ENCODE data around the gene FOXK1. TPM values are rescaled to one million over a fixed set of nuclear protein-coding genes. Genes with fewer than 3 reads are reported as not detected.
A peak's percentile ranks its signal among the peaks of the same experiment; 100 is the strongest.
"Not testable (repeated sequence)": the region's sequence is repeated elsewhere in the genome, so short reads cannot be mapped to it uniquely, and the experiment has no call there.

Gene FOXK1
- polyA plus RNA-seq, 3 donors = 11.1 to 14.4 (median 11.9) TPM

DNA sequence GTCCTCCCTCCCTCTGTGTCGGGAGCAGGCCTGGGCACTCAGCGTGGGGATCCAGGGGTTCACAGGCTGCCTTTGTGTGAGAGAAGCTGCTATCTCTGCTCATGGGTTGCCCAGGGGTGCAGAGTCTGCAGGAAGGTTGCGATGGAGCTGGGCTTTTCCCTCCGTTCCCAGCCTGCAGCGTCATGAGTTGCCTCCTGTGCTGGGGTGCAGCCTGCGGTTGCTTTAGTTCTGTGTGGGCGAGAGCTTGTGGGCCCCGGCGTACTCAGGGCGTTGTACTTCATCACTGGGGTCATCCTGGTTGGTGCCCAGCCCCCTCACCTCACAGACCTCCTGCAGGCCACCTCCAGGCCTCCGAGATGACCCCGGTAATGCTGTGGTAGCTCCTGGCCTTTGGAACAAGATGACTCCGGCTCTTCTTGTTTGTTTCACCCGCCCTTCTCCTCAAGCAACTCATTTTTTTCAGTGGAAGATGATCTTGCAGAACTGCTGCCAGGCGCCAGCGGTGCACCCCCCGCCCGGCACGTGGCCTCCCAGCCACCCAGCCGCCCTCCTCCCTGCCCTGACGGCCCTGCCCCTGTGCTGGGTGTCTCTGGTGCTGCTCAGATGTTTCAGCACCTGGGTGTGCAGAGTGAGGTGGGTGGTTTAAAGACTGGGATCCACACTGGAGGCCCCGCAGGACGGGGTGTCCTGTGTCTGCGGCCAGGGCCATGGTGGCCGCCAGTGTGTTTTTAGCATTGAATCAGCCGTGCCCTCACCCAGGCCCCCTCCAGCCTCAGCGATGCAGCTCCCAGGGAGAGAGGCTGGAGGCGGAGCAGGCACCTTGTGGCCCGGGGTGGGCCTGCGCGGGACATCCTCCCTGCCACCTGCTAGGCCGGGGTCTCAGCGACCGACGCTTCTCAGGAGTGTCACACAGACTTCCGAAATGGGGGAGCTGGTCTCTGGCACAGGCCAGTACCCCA lies 100.5 kb downstream of the FOXK1 start:
- no peak for DNase-seq (ENCODE audit: low read depth in 3 of 3, low spot score in 2 of 3)

DNA sequence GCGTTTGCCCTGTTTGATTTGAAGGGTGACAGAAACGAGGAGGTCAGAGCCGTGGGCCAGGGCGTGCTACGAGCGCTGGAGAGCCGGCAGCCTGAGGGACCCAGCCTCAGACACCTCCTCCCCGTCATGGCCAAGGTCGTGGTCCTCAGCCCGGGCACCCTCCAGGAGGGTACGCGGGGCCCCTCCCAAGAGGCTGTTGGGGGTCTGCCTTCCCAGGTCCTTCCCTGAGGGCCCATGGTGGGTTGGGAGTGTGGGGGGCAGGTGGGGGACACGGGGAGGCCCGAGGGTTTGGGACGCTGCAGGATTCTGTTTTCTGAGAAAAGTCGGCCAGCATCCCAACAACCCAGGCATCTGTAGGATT lies 101.2 kb downstream of the FOXK1 start:
- DNase-seq (ENCODE audit: low read depth in 3 of 3, low spot score in 2 of 3) = no peak

DNA sequence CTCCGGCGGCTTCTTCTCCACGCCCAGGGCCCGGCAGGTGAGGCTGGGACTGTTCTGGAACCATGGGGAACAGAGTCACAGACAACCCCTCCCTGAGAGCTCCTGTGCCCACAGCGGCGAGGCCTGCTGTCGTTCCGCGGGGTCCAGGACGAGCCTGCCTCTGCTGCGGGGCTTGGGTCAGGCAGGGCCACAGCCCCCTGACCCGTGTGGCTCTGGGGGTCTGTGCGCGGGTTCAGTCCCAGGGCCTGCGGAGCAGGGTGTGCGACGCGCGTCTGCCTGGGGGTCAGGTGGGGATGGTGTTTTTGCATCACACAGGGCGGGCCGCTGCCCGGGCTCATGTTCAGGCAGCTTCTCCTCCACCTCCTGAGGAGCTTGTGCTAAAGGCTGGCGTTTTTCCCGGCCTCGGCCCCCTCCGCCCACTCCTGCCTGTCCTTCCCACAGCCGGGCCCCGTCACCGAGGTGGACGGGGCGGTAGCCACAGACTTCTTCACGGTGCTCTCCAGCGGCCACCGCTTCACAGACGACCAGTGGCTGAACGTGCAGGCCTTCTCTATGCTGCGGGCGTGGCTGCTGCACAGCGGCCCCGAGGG lies 101.8 kb downstream of the FOXK1 start:
- DNase-seq (ENCODE audit: low read depth in 3 of 3, low spot score in 2 of 3) = no peak

DNA sequence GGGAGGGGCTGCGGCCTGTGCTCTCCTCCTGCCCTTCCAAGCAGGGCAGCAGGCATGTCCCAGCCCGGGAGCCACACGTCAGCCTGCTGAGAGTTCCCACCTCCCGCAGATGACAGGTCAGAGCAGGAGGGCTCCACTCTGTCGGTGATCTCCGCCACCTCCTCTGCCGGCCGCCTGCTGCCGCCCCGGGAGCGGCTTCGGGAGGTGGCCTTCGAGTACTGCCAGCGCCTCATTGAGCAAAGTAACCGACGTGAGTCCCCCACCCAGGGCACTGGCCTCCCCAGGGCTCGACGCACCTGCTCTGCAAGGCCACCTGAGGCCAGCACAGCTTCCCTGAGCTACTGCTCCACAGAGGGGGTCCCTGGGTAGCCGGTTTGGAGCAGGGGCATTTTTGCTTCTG lies 102.7 kb downstream of the FOXK1 start:
- DNase-seq (ENCODE audit: low read depth in 3 of 3, low spot score in 2 of 3) = no peak

DNA sequence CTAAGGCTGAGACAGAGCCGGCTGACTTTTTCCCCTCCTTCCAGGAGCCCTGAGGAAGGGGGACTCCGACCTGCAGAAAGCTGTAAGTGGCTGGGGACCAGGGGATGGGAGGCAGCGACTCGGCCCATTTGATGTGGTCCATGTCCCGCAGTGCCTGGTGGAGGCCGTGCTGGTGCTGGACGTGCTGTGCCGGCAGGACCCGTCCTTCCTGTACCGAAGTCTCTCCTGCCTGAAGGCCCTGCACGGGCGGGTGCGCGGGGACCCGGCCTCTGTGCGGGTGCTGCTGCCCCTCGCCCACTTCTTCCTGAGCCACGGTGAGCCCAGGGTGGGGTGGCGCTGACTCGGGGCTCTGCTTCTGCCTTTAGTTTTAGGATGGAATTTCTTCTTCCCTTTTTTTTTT lies 103.3 kb downstream of the FOXK1 start:
- no peak for DNase-seq (ENCODE audit: low read depth in 3 of 3, low spot score in 2 of 3)

DNA sequence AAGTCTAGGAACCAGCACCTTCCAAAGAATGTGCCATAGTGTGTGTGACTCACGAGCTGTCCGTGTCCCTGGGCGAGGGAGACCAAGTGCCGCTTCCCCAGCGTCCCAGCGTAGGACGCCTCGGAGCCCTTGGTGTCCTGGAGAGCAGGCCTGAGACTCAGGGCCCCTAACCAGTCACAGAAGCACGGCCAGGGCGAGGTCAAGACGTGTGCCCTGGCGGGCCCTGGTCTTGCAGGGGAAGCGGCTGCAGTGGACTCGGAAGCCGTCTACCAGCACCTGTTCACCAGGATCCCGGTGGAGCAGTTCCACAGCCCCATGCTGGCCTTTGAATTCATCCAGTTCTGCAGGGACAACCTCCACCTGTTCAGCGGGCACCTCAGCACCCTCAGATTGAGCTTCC lies 103.9 kb downstream of the FOXK1 start:
- DNase-seq (ENCODE audit: low read depth in 3 of 3, low spot score in 2 of 3) = no peak

DNA sequence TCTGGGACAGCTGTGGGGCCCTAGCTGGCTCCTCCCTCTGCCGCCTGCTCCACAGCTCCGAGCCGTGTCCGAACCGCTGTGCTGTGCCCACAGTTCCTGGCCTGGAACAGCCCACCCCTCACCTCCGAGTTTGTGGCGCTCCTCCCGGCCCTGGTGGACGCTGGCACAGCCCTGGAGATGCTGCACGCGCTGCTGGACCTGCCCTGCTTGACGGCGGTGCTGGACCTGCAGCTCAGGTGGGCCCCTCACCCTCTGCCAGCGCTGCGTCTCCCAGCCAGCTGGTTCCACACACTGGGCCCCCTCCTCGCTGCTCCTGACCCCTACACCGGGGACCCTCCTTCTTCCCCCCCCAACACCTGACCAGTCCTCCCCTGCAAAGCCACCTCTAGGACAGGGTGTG lies 105.4 kb downstream of the FOXK1 start:
- DNase-seq (ENCODE audit: low read depth in 3 of 3, low spot score in 2 of 3) = no peak

DNA sequence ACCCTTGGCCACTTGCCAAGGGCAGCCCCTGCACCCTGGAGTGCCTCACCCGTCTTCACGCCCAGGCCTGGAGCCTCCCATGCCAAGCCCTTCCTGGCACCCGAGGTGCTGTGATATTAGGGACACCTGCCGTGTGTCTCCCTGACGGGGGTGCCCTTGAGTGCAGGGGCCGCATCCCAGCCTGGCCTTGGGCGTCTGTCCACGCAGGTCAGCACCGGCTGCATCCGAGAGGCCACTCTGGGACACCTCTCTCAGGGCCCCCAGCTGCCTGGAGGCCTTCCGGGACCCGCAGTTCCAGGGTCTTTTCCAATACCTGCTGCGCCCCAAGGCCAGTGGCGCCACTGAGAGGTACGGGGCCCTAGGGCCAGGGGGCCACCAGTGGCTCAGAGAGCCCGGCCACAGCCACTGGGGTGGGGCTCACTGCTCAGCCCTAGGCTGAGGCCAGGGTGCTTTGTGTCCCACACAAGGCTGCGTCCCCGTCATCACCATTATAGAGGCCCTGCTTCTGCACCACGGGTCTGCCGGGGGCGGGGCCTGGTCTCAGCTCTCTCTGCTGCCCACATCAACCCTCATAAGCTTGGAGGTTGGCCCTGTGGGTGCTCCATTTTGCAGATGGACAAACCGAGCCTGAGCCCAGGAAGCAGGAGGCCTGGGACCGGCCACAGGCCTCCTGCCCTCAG lies 106.0 kb downstream of the FOXK1 start:
- DNase-seq (ENCODE audit: low read depth in 3 of 3, low spot score in 2 of 3) = no peak

DNA sequence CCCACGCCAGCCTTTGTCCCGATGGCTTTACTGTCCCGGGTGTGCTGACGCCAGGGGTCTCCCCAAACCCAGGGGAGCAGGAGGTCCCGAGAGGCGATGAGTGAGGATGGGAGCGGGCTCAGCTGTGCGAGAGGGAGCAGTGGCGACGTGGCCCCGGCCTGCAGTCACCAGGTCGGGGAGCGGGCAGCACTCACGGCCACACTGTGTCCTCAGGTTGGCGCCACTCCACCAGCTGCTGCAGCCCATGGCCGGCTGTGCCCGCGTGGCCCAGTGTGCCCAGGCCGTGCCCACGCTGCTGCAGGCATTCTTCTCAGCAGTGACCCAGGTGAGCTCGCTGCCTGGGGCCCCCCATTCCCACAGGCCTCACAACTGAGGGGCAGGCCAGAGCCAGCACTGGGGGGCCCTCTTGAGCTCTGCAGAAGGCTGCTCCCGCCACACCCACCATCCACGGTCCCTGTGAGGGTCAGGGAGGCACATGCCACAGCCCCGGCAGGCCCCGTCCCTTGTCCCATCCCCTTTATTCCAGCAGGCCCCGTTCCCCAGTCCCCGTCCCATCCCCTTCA lies 106.6 kb downstream of the FOXK1 start:
- DNase-seq (ENCODE audit: low read depth in 3 of 3, low spot score in 2 of 3) = no peak

DNA sequence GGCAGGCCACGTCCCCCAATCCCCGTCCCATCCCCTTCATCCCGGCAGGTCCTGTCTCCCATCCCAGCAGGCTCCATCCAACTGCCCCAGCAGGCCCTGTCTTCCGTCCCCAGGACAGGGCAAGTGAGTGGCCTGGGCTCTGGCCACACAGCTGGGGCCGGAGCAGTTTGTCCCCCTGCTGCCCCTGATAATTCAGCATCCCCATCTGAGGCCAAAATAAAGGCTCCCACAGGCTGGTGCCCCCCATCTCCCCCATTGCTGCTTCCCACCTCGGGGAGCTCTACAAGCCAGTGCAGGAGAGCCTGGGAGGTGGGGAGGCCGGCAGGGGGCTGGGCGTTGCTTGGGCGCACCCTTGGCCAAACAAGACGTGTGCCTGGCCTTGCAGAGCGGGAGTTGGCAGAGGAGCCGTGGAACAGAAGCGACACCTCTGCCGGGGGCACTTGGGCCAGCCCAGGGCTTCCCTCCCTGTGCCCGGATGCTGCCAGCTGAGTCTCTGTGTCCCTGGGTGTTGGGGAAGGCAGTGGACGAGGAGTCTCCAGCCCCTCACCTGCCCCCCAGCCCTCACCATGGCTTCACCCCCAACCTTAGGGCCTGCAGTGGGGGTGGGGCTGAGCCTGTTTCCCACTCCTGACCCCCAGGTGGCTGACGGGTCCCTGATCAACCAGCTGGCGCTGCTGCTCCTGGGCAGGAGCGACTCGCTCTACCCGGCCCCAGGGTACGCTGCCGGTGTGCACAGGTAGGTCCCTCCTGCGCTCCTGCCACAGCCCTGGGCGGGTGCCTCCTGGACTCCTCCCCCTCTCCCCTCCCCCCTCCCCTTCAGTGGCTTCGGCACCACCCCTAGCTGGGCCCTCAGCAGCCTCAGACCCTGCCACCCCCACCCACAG lies 107.3 kb downstream of the FOXK1 start:
- DNase-seq (ENCODE audit: low read depth in 3 of 3, low spot score in 2 of 3) = no peak

DNA sequence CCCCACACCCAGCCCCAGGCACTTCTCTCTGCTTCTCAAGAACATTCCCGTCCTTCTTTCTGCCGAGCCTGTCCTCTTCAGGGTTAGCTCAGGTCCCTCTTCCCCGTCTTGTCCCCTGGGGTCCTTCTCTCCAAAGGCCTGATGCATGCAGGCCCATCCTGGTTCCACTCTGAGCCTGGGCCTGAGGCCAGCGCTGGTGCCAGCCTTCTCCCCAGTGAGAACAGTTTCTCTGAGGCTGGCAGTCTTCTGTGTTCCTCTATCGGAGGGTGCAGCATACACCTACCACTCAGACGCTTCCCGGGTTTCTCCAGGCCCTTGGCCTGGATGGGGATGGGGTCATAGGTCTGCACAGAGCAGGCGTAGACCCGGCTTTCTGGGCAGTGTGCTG lies 108.0 kb downstream of the FOXK1 start:
- no peak for DNase-seq (ENCODE audit: low read depth in 3 of 3, low spot score in 2 of 3)

DNA sequence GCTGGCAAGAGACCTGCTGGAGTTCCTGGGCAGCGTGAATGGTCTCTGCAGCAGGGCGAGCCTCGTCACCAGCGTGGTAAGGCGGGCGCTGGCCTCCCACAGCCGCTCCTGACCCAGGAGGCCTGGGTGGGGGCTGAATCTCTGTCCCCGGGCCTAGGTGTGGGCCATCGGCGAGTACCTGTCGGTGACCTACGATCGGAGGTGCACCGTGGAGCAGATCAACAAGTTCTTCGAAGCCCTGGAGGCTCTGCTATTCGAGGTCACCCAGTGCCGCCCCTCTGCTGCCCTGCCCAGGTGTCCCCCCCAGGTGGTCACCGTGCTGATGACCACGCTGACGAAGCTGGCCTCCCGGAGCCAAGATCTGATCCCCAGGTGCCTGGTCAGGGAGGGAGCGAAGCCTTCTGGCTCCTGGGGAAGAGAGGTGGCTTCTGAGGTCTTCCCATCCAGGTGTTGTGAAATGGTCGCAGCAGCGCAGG lies 108.5 kb downstream of the FOXK1 start:
- no peak for DNase-seq (ENCODE audit: low read depth in 3 of 3, low spot score in 2 of 3)

DNA sequence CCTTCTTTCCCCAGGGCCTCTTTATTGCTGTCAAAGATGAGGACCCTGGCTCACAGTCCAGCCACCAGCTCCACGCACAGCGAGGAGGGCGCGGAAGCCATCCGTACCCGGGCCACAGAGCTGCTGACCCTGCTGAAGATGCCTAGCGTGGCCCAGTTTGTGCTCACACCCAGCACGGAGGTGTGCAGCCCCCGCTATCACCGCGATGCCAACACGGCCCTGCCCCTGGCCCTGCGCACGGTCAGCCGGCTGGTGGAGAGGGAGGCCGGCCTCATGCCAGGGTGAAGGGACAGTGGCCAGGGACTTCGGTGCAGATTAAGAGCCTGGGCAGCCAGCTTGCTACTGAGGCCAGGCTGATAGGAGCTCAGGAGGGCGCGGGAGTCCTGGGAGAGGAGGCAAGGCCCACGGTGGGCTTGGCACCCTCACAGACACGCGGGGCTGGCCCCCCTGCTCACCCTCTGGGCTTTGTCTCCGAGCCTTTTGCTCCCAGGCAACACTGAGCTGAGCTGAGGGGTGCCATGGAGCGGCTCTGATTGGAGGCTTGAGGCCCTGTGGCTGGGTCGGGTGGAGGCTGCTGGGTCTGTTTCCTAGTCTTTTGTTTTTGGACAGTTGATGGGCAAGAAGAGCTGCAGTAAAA lies 109.1 kb downstream of the FOXK1 start:
- DNase-seq (ENCODE audit: low read depth in 3 of 3, low spot score in 2 of 3) = no peak

DNA sequence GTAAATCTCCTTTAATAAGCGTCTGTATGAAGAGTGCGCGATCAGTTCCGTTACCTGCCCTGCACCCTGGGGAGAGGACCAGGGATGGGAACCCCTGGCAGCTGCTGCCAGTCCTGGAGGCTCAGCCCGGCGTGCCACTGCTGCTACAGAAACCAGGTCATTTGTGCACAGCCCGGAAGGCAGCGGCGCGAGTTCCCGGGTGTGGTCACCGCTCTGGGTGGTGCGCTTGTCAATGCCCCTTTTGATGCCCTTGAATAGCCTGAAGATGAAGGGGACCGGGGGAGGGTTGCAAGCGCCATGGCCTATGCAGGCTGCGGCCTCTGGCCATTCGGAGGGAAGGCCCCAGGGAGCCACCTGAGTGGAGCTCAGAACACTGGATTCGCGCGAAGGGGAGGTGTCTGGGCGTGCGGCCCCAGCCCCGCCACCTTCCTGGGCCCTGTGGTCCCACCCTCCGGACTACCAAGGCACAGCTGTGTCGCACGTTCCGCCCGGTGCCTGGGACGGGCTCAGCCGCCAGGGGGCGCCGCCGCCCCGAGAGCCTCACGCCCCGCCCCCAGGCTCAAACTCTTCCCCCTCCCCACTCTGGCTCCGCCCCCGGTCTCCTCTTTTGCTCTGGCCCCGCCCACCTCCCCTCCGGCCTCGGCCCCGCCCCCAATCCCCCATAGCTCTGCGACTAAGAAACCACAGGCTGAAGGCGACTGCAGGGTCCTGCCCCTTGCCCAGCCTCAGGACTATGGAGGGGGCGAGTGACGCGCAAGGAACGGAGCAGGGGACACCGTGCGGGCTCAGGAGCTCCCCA lies 109.8 kb downstream of the FOXK1 start:
- peak in 1 of 3 donors; percentile 72 for DNase-seq (ENCODE audit: low read depth in 3 of 3, low spot score in 2 of 3)

DNA sequence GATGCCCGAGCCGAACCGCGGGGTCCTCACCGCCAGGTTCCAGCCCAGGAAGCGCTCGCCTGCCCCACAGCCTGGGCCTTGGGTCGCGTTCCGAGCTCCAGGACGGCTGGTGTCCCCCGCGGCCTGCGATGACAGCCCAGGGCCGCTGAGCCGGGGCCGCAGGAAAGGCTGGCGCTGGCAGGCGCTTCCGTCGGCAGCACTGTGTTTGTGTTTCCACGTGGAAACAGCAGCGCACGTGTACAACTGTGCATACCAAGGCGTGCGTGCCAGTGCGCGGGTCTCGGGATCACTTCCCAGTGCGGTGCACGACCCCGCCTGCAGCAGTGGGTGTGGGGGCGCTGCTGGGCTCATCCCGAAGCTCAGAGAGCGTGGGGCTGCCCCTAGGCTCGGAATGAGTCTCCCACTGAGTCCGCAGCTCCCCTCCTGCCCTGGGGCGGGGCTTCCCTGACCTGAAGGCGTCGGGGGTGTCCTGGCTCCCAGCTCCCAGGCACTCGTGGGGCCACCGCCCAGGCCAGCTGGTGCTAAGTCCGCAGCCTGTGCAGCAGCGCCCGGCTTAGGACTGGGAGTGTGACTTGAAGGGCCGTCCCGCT lies 110.5 kb downstream of the FOXK1 start:
- DNase-seq (ENCODE audit: low read depth in 3 of 3, low spot score in 2 of 3) = no peak

DNA sequence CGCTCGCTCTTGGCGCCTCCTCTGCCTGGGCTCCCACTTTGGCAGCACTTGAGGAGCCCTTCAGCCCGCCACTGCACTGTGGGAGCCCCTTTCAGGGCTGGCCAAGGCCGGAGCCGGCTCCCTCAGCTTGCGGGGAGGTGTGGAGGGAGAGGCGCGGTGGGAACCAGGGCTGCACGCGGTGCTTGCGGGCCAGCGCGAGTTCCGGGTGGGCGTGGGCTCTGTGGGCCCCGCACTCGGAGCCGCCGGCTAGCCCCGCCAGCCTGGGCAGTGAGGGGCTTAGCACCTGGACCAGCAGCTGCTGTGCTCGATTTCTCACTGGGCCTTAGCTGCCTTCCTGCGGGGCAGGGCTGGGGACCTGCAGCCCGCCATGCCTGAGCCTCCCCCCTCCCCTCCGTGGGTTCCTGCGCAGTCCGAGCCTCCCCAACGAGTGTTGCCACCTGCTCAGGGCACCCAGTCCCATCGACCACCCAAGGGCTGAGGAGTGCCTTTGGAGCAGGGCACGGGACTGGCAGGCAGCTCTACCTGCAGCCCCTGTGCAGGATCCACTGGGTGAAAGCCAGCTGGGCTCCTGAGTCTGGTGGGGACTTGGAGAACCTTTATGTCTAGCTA lies 111.4 kb downstream of the FOXK1 start:
- not testable (repeated sequence) for DNase-seq (ENCODE audit: low read depth in 3 of 3, low spot score in 2 of 3)

DNA sequence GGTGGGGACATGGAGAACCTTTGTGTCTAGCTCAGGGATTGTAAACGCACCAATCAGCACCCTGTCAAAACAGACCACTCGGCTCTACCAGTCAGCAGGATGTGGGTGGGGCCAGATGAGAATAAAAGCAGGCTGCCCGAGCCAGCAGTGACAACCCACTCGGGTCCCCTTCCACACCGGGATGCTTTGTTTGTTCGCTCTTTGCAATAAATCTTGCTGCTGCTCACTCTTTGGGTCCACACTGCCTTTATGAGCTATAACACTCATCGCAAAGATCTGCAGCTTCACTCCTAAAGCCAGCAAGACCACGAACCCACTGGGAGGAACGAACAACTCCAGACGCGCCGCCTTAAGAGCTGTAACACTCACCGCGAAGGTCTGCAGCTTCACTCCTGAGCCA lies 112.1 kb downstream of the FOXK1 start:
- DNase-seq (ENCODE audit: low read depth in 3 of 3, low spot score in 2 of 3) = not testable (repeated sequence)
